AML-193 (cell line): Measurements from ENCODE around the gene RTN4RL1.

Experiments
- DNase-seq, 2 experiments: peaks; one replicate each; lab custom pipeline; 2025; lab: John Stamatoyannopoulos, UW

The RTN4RL1 gene

DNA sequence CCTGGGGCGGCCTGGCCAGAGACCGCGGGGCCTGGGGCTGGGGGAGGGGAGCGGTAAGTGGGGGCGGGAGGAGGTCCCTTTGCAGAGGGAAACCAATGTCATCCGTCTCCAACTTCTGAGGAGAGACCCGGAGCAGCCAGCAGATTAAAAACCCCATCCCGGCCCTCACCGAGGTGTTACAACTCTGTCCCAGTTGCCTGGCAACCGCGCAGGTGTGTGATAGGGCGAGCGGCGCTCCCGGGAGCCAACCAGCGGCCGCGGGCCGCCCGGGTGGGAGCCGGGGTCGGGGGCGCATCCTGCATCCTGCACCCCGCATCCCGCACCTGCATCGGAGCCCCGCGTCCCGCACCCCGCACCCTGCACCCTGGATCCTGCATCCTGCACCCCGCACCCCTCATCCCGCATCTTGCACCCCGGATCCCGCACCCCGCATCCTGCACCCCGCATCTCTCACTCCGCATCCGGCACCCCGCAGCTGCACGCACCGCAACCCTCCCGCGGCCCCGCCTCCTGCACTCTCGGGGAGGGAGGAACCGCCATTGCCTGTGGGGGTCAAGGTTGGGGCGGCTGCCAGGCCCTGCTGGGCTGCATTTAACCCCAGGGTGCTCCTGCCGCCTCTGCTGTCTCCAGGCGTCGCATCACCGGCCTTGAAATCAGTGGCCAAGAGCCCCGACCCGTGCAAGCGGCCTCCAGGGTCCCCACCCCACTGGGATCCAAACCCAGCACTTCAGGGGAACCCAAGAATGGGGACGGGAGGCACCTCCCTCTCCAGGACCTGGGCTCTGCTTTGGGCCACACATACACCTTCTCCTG, 47.3 kb downstream of the RTN4RL1 start:
- no peak for DNase-seq

DNA sequence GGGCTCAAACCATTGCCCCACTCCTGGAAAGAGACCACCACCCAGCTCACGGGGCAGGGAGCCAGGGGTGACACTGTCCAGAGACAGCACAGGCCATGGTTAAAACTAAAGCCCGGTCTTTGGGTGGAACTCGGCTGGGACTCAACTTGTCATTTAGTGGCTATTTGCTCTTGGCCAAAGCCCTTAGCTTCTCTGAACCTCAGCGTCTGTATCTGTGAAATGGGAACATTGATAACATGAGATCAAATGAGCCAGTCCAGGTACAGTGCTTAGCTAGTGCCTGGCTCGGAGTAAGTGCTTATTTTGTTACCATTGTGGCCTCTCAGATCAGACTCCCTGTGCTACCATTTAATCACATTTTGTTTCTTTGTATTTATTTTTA, 48.5 kb downstream of the RTN4RL1 start:
- no peak for DNase-seq

DNA sequence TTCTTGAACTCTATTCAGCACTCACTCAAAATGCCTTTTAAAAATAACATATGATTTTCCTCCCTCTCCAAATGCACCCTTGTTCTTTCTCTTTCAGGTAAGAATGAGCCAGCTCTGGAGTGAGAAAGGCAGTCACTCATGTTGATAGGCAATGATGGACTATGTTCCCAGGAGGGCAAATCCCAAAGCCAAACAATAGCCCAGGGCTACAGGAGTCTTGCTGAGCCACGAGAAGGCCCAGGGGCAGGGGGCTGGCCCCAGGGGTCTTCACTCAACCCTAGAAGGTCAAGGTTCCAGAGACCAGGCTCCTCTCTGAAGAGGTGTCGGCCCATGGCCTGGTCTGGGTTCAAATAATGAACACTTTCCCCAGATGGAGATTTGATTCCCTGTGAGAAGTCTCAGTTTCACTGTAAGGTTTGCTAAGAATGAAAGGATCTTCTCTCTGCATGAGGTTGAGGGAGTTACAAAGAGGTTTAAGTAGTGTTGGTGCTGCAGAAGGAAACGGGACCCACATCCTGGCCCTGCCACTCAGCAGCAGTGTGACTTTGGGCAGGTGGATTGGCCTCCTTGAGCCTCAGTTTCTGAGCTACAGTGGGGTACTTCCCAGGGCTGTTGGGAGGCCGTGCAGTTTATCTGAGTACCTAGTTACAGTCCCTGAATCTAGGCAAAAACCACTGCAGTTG, 49.0 kb downstream of the RTN4RL1 start:
- no peak for DNase-seq

DNA sequence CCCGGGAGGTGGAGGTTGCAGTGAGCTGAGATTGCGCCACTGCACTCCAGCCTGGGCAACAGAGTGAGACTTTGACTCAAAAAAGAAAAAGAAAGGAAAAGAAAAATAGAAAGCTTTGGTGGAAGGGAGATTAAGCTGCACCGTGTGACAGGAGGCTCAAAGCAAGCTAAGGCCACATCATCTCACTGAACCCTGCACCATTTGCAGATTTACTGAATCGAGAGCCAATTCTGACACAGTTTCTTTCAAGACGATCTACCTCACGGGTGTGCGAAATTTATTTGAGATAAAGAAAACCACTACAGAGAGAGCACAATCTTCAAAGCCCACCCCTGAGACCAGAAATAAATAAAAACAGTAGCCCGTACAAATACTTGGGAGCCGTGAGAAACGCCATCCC, 49.6 kb downstream of the RTN4RL1 start:
- DNase-seq, result no peak

DNA sequence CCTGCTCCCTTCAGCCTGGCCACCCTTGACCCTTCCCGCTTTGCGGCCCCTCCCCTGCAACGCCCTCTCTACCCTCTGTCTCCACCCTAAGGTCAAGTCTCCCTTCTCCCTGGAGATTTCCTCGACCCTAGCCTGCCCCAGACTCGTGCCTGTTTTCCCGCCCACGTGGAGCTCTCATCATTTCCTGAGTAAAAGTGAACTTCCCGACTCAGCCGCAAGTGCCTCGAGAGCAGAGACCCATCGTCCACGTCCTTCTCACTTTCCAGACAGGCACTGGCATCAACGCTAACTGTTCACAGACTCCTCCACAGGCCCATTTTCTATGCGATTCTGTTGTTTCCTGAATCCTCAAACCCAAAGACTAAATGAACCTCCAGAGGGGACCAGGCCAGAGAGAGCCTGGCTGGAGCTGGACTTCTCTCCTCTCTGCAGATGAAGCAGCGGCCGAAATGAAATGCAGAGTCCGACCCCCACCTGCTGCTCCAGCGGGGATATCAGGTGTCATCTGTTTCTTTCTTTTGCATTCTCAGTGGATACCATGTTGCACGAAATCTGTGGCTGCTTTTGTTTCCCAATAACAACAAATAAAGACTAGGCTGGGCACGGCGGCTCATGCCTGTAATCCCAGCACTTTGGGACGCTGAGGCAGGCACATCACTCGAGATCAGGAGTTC, 52.5 kb downstream of the RTN4RL1 start:
- DNase-seq, result no peak

DNA sequence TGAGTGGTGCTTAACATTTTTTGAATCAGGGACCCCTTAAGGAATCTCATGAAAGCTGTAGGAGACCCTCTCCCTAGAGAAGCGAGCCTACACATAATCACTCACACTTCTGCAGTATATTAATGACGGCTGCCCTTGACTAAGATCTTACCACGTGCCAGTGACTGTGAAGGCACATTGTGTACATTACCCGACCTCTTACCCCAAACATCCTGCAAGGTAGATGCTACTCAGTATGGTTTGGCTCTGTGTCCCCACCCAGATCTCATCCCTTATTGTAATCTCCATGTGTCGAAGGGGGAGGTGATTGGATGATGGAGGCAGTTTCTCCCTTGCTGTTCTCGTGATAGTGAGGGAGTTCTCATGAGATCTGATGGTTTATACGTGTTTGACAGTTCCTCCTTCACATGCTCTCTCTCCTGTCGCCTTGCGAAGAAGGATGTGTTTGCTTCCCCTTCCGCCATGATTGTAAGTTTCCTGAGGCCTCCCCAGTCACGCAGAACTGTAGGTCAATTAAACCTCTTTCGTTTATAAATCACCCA, 54.2 kb downstream of the RTN4RL1 start:
- no peak for DNase-seq

DNA sequence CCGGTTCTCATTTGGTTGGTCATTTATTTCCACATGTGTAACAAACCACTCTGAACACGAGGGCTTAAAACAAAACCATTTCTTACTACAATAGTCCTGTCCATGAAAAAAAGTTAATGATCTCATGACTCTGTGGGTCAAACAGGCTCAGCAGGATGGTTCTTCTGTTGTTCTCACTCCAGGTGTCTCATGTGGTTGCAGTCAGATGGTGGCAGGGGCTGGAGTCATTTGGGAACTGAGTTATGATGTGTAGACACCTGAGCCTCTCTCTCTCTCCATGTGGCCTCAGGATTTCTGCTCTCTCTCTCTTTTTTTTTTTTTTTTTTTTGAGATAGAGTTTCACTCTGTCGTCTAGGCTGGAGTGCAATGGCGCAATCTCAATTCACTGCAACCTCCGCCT, 55.4 kb downstream of the RTN4RL1 start:
- DNase-seq, result no peak

DNA sequence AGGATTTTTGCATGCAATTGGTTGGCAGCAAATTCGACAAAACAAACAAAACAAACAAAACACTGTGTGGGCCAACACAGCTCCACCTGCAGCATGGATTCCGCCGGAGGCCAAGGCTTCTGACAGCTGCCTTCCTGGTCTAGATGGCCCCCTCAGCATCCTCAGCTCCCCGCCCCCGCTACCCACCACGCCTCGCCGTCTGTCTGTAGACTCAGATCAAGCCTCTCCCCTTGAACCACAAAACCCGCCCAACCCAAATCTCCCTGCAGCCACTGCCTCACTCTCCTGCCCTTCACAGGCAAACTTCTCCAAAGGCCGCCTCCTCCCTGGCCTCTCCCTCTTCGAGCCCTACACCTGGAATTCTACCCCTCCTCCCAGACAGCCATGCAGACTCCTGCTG, 57.9 kb downstream of the RTN4RL1 start:
- DNase-seq, result no peak

DNA sequence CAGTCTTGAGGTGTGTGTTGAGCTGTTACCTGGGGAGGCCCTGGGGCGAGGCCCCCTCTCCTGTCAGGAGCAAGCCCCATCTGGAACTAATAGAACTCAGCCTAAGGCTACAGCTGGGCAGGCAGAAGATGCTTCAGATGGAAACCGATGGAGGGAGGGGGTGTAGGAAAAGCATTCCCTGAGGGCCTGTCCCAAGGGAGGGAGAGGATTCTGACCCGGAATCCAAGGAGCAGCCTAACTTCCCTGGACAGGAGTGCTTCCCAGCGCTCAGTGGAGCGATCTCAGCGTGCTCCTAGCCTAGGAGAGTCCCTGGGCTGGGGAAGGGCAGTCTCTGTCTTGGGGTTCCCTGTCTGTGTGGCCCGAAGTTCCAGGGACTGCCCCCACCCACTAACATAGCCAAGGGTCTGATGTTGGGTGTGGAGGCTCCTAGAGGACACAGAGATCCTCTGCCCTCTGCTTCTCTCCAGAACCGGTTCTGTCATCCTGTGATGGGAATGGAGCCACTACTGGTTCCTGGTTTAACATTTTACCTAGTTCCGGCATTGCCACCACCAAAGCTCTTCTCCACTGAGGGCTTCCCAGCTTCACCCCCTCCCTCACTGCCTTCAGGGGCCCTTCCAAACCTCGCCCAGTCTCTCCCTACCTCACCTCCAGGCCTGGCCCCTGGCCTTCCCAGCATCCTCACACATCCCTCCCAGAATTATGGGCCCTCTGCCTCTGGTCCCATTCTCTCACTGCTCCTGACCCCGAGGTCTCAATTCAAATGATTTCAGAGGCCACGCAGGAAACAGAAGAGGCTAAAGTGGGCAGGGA, 58.7 kb downstream of the RTN4RL1 start:
- no peak for DNase-seq

DNA sequence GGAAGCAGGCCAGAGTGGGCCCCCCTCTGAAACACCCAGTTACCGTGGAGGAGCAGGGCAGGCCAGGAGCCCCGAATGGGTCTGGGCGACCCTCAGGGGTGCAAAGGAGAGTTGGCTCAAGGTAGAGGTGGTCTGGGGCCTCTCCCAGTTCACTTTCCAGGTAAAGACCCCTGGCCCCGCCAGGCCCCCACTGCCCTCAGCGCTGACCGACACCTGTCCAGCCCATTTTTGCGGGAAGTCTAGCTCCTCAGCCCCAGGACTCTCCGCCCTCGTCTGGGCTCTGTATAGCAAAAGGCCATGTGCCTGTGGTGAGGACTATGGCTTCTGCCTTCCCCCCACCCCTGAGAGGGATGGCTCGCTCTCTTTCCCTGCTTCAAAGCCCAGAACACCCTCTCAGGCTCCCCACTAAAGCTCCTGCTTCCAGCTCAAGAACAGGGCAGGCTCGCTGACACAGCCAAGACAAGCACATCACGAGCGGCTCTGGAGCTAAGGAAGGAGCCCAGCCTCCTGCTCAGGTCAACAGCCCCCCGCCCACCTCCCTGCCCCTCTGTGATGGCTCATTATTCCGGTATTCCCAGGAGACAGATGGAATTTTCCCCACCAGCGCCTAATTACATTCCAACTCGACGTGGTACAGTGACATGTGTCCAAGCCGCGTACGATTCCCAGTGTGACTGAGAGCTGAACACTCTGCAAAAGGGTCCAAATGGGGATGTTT, 59.4 kb downstream of the RTN4RL1 start:
- DNase-seq, result no peak

DNA sequence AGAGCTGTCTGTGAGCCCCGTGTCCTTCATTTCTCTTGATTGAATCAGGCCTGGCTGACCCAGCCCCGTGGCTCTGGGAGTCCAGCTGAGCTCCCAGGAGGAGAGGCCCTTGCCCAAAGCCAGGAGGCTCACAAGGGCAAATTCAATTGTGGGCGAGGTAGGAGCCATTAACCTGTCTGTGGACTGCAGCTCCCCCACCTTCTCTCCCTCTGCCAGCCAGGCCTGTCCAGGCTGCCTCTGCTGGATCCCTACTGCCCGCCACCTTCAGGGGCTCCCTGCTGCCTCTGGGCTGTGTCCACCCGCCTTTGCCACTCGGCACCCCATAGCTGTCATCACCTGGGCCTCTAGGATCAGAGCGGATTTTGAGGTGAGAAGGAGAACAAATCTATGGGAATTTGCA, 61.9 kb downstream of the RTN4RL1 start:
- no peak for DNase-seq

DNA sequence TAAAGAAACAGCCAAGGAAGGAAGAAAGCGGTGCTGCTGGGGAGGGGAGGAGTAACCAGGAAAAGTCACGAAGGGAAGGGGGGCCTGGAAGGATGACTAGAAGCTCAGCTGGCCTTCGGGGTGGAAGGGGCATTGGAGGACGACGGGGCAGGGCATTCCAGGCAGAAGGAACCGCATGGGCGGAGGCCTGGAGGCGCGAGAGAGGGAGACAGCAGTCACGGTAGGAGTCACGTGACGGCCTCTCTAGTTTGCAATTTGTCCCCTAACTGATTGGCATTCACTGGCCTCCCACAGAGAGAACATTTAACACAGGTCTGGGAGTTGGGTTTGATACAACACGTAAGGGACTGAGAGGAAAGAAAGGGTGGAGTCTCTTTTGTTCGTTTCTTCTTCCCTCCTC, 63.9 kb downstream of the RTN4RL1 start:
- DNase-seq, result no peak

DNA sequence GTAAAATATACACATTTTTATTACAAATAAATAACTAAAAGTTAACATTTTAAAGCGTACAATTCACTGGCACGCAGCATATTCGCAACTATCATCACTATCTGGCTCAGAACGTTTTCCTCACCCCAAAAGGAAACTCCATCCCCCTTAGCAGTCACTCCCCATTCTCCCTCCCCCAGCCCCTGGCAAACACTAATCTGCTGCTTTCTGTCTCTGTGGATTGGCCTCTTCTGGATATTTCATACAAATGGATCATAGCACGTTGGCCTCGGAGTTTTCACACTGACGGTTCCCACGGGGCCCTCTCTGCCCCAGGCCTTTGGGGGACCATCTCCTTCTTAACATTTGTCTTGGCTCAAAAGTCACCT, 64.6 kb downstream of the RTN4RL1 start:
- DNase-seq, result no peak

DNA sequence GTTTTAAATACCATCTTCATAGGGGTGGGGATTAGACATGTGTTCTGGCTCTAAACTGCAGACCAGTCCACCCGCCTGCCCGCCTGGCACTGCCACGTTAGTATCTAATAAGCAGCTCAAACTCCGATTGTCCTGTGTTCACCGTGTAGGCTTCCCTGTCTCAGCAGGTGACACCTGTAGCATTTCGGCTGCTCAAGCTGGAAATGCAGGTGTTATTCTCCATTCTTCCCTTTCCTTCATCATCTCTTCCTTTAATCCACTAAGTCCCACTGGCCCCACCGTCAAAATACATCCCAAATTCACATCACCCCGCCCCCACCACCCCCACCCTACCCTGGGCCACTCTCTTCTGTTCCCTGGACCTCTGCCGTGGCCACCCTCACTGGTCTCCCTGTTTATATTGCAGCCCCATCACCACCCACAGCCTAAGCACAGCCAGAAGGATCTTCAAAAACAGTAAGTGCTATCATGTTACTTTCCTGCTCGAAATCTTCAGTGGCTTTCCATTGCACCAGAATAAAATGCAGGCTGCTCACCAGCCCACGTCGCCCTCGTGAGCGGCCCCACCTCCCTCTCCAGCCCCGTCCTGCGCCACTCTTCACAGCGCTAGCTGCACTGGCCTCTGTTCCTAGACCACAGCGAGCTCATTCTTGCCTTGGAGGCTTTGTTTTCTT, 65.1 kb downstream of the RTN4RL1 start:
- DNase-seq, result no peak

DNA sequence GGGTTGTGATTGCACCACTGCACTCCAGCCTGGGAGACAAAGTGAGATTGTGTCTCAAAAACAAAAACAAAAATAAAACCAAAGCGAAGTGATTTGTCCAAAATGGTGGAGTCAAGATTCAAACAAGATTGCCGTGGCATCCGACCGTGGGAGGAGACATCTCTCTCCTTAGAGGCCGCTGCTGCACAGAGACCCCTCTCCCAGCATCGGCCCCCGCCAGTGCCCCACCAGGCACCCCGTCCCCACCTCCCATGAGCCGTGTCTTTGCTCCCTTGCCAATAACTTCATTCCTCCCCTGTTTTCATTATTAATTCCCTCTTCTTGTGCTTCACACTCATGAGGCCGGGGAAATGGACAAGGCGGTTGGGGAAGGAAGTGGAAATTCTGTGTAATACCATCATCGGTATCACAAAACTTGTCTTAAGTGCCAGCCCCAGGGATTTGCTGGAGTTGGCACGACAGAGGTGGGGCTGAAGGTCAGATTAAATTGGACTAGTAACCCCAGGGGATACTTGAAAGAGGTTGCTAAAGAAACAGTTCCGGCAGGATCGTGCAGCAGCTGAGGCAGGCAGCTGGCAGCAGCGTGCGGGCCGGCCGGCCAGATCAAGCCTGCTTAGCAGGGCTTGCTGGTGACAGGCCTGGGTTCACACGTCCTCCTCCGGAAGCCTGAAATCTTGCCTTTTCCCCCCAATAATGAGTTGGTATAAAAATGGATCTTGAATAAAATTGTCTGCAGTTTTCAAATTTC, 66.8 kb downstream of the RTN4RL1 start:
- DNase-seq, result no peak

DNA sequence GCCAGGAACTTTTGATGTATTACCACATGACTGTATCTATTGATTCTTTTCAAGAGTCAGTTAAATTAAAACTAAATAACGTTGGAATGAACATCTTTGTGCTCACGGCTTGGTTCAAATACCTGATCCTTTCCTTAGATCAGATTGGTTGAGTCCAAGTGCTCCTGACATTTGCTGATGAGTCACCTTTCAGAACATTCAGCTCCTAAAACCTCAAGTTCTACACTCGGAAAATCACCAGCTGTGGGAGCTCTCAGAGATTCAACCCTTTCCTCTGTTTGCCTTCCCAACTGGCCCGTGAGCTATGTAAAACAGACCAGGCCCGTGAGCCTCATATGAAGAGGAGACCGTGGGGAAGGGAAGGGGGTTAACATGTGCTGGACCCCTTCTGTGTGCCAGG, 68.1 kb downstream of the RTN4RL1 start:
- DNase-seq, result no peak

DNA sequence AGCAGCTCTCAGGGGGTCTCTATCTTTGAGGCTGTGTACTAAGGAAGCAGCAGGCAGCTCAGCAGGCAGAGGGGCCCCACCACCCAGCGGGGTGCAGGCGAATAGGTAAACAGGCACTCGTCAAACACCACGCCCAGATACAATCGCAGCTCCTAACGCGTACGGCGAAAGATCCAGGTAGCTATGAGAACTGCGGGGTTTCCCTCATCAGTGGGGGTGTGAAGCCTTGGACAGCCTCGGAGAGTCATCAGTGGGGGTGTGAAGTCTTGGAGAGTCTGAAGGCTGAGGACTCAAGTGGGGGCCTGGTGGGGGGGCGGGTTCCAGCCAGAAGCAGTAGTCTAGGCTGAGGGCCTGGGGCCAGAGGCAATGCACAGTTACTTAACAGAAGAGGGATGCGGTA, 69.0 kb downstream of the RTN4RL1 start:
- no peak for DNase-seq

DNA sequence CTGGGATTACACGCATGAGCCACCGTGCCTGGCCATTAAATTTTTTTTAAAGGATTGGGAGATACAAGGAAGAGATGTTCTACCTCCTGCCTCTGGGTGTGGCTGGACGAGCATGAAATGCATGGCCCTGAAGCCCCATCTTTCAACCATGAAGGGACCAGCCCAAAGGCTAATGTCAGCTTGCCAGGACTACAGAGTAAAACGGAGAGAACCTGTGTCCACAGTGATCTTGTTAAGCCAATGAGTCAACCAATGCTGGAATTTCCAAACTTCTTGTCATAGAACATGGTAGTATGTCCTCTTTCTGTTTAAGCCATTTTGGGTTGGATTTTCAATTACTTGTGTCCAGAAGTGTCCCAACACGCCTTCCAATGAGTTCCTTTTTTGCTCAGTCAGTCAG, 71.3 kb downstream of the RTN4RL1 start:
- DNase-seq, result no peak

DNA sequence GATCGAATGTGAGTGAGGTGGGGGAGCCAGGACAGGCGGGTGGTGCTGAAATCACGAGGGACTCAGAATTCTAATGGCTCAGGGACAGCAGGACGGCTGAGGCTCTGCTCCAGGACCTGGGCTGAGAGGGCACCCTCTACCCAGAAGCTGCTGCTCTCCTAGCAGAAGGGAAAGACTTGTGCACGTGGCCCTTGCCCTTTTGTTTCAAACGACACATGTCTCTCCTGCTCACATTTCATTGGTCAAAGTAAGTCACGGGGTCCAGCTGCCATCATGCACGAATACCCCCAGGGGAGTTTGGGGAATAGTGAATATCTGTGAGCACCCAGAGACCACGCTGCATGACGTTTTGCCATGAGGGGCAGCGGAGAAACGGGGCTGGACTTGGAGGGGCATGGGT, 73.2 kb downstream of the RTN4RL1 start:
- DNase-seq, result no peak

DNA sequence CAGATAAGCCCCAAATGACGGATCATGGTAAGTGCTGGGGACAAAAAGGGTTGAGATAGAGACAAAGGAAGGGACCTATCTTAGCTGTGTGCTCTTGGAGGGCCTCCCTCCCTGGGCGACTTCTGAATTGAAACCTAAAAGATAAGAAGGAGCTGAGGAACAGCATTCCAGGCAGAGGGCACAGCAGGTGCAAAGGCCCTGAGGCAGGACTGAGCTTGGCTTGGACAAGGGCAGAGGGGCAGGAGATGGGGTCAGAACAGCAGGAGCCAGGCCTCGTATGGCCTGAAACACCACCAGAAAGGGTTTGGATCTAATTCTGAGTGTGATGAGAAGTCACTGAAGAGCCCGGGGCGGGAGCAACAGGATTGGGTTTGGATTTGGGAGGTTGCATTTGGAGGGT, 75.4 kb downstream of the RTN4RL1 start:
- no peak for DNase-seq
